Endothelial cell of umbilical vein (primary cell): ENCODE measurements around the gene TEX13A. TPM values are rescaled to one million over a fixed set of nuclear protein-coding genes. Genes with fewer than 3 reads are reported as not detected.

Experiments used
- BruUV-seq: library from RNA; stranded (reverse); fragments of 400-500 nt; replicated peaks from 2 replicates; lab custom pipeline; 2021; lab: Mats Ljungman, UMichigan
- CTCF ChIA-PET: fragments of 300-600, 350-600 bp; sonication (Branson Sonifier 250); formaldehyde crosslinking; loops from one replicate; lab custom pipeline; 2021; ENCODE audit warnings: antibody characterized with exemption, inconsistent platforms; lab: Charles Lee
- POLR2A ChIA-PET: fragments of 300-600, 350-600 bp; sonication (Branson Sonifier 250); formaldehyde crosslinking; loops from one replicate; lab custom pipeline; 2021; ENCODE audit warnings: antibody characterized with exemption, inconsistent platforms; lab: Charles Lee
- DNase-seq: peaks from one replicate; pipeline ENCODE4 v3.0.0-alpha.2; 2011; ENCODE audit warnings: low read depth, low spot score
- FAIRE-seq: peaks from 2 replicates; lab custom pipeline; 2011; peaks lifted over from hg19 to GRCh38; lab: Jason Lieb, UNC
- H2AFZ ChIP-seq: 2 replicates; pipeline ENCODE4 v1.6.0; 2012; ENCODE audit warnings: low read depth, low read length, control low read depth, inconsistent platforms
- H3K27ac ChIP-seq: 2 replicates; pipeline ENCODE4 v1.5.1; 2011; ENCODE audit warnings: low read depth, mild to moderate bottlenecking, control low read depth, low read length, moderate library complexity; ENCODE audit not compliant: insufficient read depth
- H3K27me3 ChIP-seq, 2 experiments: 2 replicates each; pipeline versions ENCODE4 v1.6.0 to v1.6.1; 2011; ENCODE audit warnings: low read length in 2 of 2, mixed read lengths in 1 of 2; ENCODE audit not compliant: control insufficient read depth in 2 of 2, insufficient read depth in 2 of 2
- H3K36me3 ChIP-seq, 2 experiments: 2 replicates in 1 of 2; 3 replicates in 1 of 2; pipeline ENCODE4 v1.5.1; 2011; ENCODE audit warnings: low read length in 2 of 2, mild to moderate bottlenecking in 1 of 2, moderate library complexity in 1 of 2; ENCODE audit not compliant: control insufficient read depth in 2 of 2, insufficient read depth in 2 of 2; ENCODE audit errors: extremely low read depth in 1 of 2
- H3K4me1 ChIP-seq: 3 replicates; pipeline ENCODE4 v1.5.1; 2011; ENCODE audit warnings: mild to moderate bottlenecking, low read length; ENCODE audit not compliant: control insufficient read depth, insufficient read depth; ENCODE audit errors: extremely low read depth
- H3K4me2 ChIP-seq: 2 replicates; pipeline ENCODE4 v1.6.1; 2011; ENCODE audit warnings: low read length, control low read depth, mixed read lengths; ENCODE audit not compliant: insufficient read depth
- H3K4me3 ChIP-seq, 3 experiments: fragments of 200-600 bp in 1 of 3; sonication (generic), shearing (Covaris generic) in 1 of 3; replicated peaks in 1 of 3; 2 replicates each; pipeline ENCODE4 v1.5.1; 2011 to 2016; ENCODE audit warnings: control low read depth in 3 of 3, low read length in 3 of 3, mild to moderate bottlenecking in 2 of 3, inconsistent platforms in 1 of 3, low read depth in 1 of 3, moderate library complexity in 1 of 3; ENCODE audit not compliant: insufficient read depth in 1 of 3
- H3K79me2 ChIP-seq: 2 replicates; pipeline ENCODE4 v1.6.0; 2012; ENCODE audit warnings: low read length, inconsistent platforms; ENCODE audit not compliant: control insufficient read depth, insufficient read depth
- H3K9ac ChIP-seq: replicated peaks from 2 replicates; pipeline ENCODE3; 2011; ENCODE audit warnings: low read length, control low read depth; ENCODE audit not compliant: insufficient read depth; ENCODE audit errors: extremely low read depth
- H3K9me1 ChIP-seq: replicated peaks from 3 replicates; pipeline ENCODE4 v1.6.0; 2011; ENCODE audit warnings: mild to moderate bottlenecking, low read length; ENCODE audit not compliant: control insufficient read depth, insufficient read depth; ENCODE audit errors: extremely low read depth
- H3K9me3 ChIP-seq: replicated peaks from 2 replicates; pipeline ENCODE4 v1.5.1; 2012; ENCODE audit warnings: low read length, inconsistent platforms; ENCODE audit not compliant: control insufficient read depth, insufficient read depth
- H4K20me1 ChIP-seq: replicated peaks from 2 replicates; pipeline ENCODE3; 2011; ENCODE audit warnings: mild to moderate bottlenecking, low read length; ENCODE audit not compliant: control insufficient read depth, insufficient read depth; ENCODE audit errors: extremely low read depth
- CTCF ChIP-seq, 2 donors: IDR thresholded peaks; 1 replicate in 1 of 2; 2 replicates in 1 of 2; pipeline ENCODE4 v1.5.1; 2011; ENCODE audit warnings: low read length in 2 of 2, mild to moderate bottlenecking in 2 of 2, moderate library complexity in 2 of 2, control low read depth in 1 of 2, inconsistent platforms in 1 of 2, low read depth in 1 of 2; ENCODE audit not compliant: insufficient read depth in 1 of 2; ENCODE audit errors: extremely low read depth in 1 of 2
- EZH2 ChIP-seq: IDR thresholded peaks from 2 replicates; pipeline ENCODE4 v1.6.1; 2012; ENCODE audit warnings: borderline replicate concordance, low read depth, mild to moderate bottlenecking, moderate library complexity, low read length, inconsistent platforms; ENCODE audit not compliant: severe bottlenecking
- FOS ChIP-seq: IDR thresholded peaks from 2 replicates; pipeline ENCODE4 v1.6.1; 2011; ENCODE audit warnings: mild to moderate bottlenecking, low read length, moderate library complexity, borderline replicate concordance; ENCODE audit not compliant: insufficient read depth
- GATA2 ChIP-seq: IDR thresholded peaks from 2 replicates; pipeline ENCODE4 v1.7.0; 2011; ENCODE audit warnings: low read depth, mild to moderate bottlenecking, moderate library complexity, mixed read lengths, low read length; ENCODE audit not compliant: insufficient read length, insufficient read depth
- JUN ChIP-seq: IDR thresholded peaks from 2 replicates; pipeline ENCODE4 v1.6.1; 2011; ENCODE audit warnings: borderline replicate concordance, low read depth; ENCODE audit not compliant: insufficient read length, insufficient read depth
- MAX ChIP-seq: IDR thresholded peaks from 2 replicates; pipeline ENCODE4 v1.6.1; 2011; ENCODE audit not compliant: insufficient read depth, insufficient read length
- MYC ChIP-seq: IDR thresholded peaks from one replicate; pipeline ENCODE4 v1.6.1; 2011; ENCODE audit warnings: mild to moderate bottlenecking, low read depth, low read length
- POLR2A ChIP-seq: IDR thresholded peaks from 2 replicates; pipeline ENCODE4 v1.6.1; 2012; ENCODE audit warnings: low read depth, mild to moderate bottlenecking, control low read depth, low read length
- POLR2AphosphoS5 ChIP-seq: IDR thresholded peaks from 2 replicates; pipeline ENCODE4 v1.6.1; 2012; ENCODE audit warnings: low read depth, mild to moderate bottlenecking, control low read depth, low read length, moderate library complexity; ENCODE audit not compliant: insufficient read depth
- dilution Hi-C: fragments of 300-500 bp; cut with MboI; formaldehyde crosslinking; loops from one replicate; pipeline ENCODE4 v1.15.0; 2019; ENCODE audit warnings: low sequenced_read_pairs; ENCODE audit not compliant: extremely low pct_ligation_motif_present
- intact Hi-C: fragments of 100-400 bp; cut with micrococcal nuclease; formaldehyde crosslinking; loops from one replicate; pipeline ENCODE4 v1.10.0; 2022
- polyA plus RNA-seq, 4 experiments: library from polyadenylated mRNA; depleted of rRNA in 3 of 4; stranded (reverse) in 3 of 4; unstranded in 1 of 4; fragments of >200 nt; gene quantifications; 2 replicates each; pipeline versions ENCODE4 v1.2.1 to v1.2.3, GENCODE V29; 2011 to 2012; ENCODE audit warnings: missing spikeins in 1 of 4
- total RNA-seq: library from RNA; stranded (reverse); gene quantifications from 2 replicates; pipeline ENCODE4 v1.2.3, GENCODE V29; 2021

Gene TEX13A
- total and polyA plus RNA-seq, 2 donors (not counting 3 experiments of a cell fraction or from before 2014, with no cell fraction given): not detected

- CTCF ChIA-PET: interaction anchor here (0.8 to 2.0 kb wide), 16 partner anchors 9 to 995 kb away, joined by 3 to 22 read pairs (median 5); partner anchors contain the start of gene IL1RAPL2
- no peaks in the 10 kb centered on the region for H3K4me1 ChIP-seq
- POLR2A ChIA-PET: no interaction called here
- DNase-seq (peak; percentile 43), FAIRE-seq (peak; percentile 38)
- H3K9me3 ChIP-seq: no peaks in the 10 kb centered on the region
- H4K20me1 ChIP-seq: no peaks in the 10 kb centered on the region
- no peak overlapping the region for H3K4me3 ChIP-seq
- TF ChIP-seq CTCF (IDR thresholded peaks at IDR 0.05; ENCODE audit: extremely low read depth in 1 of 2, insufficient read depth in 1 of 2, low read depth in 1 of 2, low read length in 2 of 2) (peak; percentile 41 to 43), POLR2AphosphoS5 (no peak)
- dilution Hi-C loops (no loop called here), intact Hi-C loops (loop anchor here (1.0 to 10.0 kb wide), 4 partner anchors 174 to 512 kb away; no protein-coding TSS in a partner anchor)
- BruUV-seq: no TSS peak
- no peak overlapping the region for H3K4me2 ChIP-seq
- no peaks in the 10 kb centered on the region for H3K36me3 ChIP-seq
- no peaks in the 10 kb centered on the region for H3K9me1 ChIP-seq
- H3K9ac ChIP-seq: no peak overlapping the region
- no peak overlapping the region for H2AFZ ChIP-seq
- no peaks in the 10 kb centered on the region for H3K27me3 ChIP-seq
- H3K27ac ChIP-seq: no peak overlapping the region
- H3K79me2 ChIP-seq: no peaks in the 10 kb centered on the region
Observed at GRCh38 chrX:105190252-105190853, 30.1 kb downstream of the TEX13A start.

- no peak for FAIRE-seq
- no TSS peak for BruUV-seq
Observed at GRCh38 chrX:105189093-105189492, 31.4 kb downstream of the TEX13A start.

More at GRCh38 chrX:105189093-105189492, 31.4 kb downstream of the TEX13A start:
- Histone ChIP-seq H4K20me1 (no peaks in the 10 kb centered on the region), H3K9me3 (no peaks in the 10 kb centered on the region), H3K4me2 (no peak overlapping the region), H3K9ac (no peak overlapping the region), H3K9me1 (no peaks in the 10 kb centered on the region), H3K4me1 (no peaks in the 10 kb centered on the region), H3K4me3 (no peak overlapping the region), H3K79me2 (no peaks in the 10 kb centered on the region), H2AFZ (no peak overlapping the region), H3K36me3 (no peaks in the 10 kb centered on the region), H3K27ac (no peak overlapping the region), H3K27me3 (no peaks in the 10 kb centered on the region)
- dilution Hi-C loops (no loop called here), intact Hi-C loops (no loop called here)
- TF ChIP-seq MAX: no peak
- no peak for TF ChIP-seq JUN
- no peak for TF ChIP-seq EZH2
- TF ChIP-seq FOS: no peak
- TF ChIP-seq GATA2: no peak
- no peak for TF ChIP-seq POLR2A
- TF ChIP-seq CTCF (IDR thresholded peaks at IDR 0.05; ENCODE audit: extremely low read depth in 1 of 2, insufficient read depth in 1 of 2, low read depth in 1 of 2, low read length in 2 of 2): no peak
- TF ChIP-seq POLR2AphosphoS5: no peak
- TF ChIP-seq MYC: no peak
- CTCF ChIA-PET: interaction anchor here (2.0 kb wide), 1 partner anchor 623 kb away, joined by 18 read pairs; the partner anchor contains the start of gene IL1RAPL2
- POLR2A ChIA-PET: no interaction called here
- no peak for DNase-seq
